Epithelial cell of alveolus of lung (primary cell): ENCODE measurements around the gene TSPAN19. TPM values are rescaled to one million over a fixed set of nuclear protein-coding genes. Genes with fewer than 3 reads are reported as not detected.

ENCODE experiments used
- total RNA-seq: library from RNA; depleted of rRNA; stranded (reverse); fragments of >200 nt; gene quantifications from 2 replicates; pipeline ENCODE4 v1.2.1, GENCODE V29; 2015

The TSPAN19 gene
- total RNA-seq = 0.13 TPM in 1 of 2 replicates, not detected in the other

GRCh38 chr12:85036234-85036707 is at the start of gene TSPAN19, which contains the start of gene LRRIQ1:
Gene TSPAN19 (minus strand): TSS chr12:85036277. CDS start chr12:85029946, 6,331 bp downstream.
Gene LRRIQ1 (plus strand): TSS chr12:85036351. CDS start chr12:85038177, 1,826 bp downstream.

Other genes starting within 250 kb of the TSPAN19 start
- 12.5 and 58.7 TPM in 2 replicates for gene SLC6A15, start 123.5 kb downstream of the TSPAN19 start, total RNA-seq
- gene LRRIQ1, start 74 bp upstream of the TSPAN19 start, total RNA-seq = 0.13 and 0.48 TPM in 2 replicates
- 0.26 TPM in 1 of 2 replicates, not detected in the other for gene ALX1, start 243.9 kb upstream of the TSPAN19 start, total RNA-seq